ENCODE measurements around the gene EEF1AKMT4. TPM values are rescaled to one million over a fixed set of nuclear protein-coding genes. Genes with fewer than 3 reads are reported as not detected.

EEF1AKMT4 gene
- total and polyA plus RNA-seq, 2 of the 8 experiments (the other 6 are each of a cell fraction or from before 2014, with no cell fraction given), result 9.3 to 30.1 TPM

DNA sequence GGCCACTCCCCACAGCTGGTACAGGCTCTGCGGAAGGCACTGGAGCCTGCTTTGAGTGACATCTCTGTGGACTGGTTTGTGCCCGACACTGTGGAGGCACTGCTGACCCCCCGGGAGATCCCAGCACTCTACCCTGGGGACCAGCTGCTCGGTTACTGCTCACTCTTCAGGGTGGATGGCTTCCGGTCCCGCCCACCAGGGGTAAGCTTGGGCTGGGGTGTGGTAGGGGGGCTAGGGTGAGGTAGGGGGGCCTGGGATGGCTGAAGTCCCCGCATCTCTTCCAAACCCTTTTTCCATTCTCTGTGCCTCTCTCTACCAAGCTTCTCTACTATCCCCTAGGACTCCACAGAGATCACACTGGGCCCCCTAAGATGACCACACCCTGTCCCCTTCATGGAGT lies 12.3 kb upstream of the EEF1AKMT4 start:
- Histone ChIP-seq H3K79me1 (ENCODE audit: low read depth, low read length) (no peaks in the 10 kb centered on the region), H3K9ac (replicated peaks in 1 of 4; ENCODE audit: extremely low read depth in 1 of 4, low read depth in 3 of 4, low read length in 3 of 4) (no peak overlapping the region), H2BK15ac (ENCODE audit: low read length) (no peak overlapping the region; the same call in 1 of the 2 replicates), H2AK5ac (ENCODE audit: low read depth, low read length) (no peak overlapping the region), H3K4me1 (replicated peaks in 1 of 4; ENCODE audit: control insufficient read depth in 3 of 4, insufficient read depth in 4 of 4, low read length in 3 of 4) (peaks cover 0 to 5% (median 1%) of the 10 kb centered on the region in 4 experiments; a peak in 4 of 7 replicates), H2BK5ac (ENCODE audit: low read depth, low read length) (no peak overlapping the region), H2BK20ac (ENCODE audit: low read length) (no peak overlapping the region), H4K8ac (ENCODE audit: extremely low read depth, insufficient read depth, low read length) (no peak overlapping the region), H2BK12ac (ENCODE audit: low read depth, low read length) (0 out of 2 replicates have a peak overlapping the region, but pooled peaks have one; percentile 55), H3K79me2 (ENCODE audit: control insufficient read depth in 1 of 2, insufficient read depth in 2 of 2, low read length in 2 of 2) (no peaks in the 10 kb centered on the region), H4K5ac (ENCODE audit: insufficient read length, low read depth, low read length) (no peak overlapping the region), H3K27me3 (replicated peaks in 1 of 4; ENCODE audit: control insufficient read depth in 3 of 4, extremely low read depth in 1 of 4, insufficient read depth in 3 of 4, low read length in 3 of 4) (peaks cover 0 to 14% (median 9%) of the 10 kb centered on the region in 4 experiments; a peak in 5 of 7 replicates), H3K9me3 (ENCODE audit: insufficient read depth in 2 of 2, low read depth in 1 of 2, low read length in 1 of 2) (no peaks in the 10 kb centered on the region), H3K56ac (replicated peaks; ENCODE audit: insufficient read length, low read depth, low read length) (no peak overlapping the region), H3K4me2 (ENCODE audit: insufficient read depth in 1 of 2, low read depth in 2 of 2, low read length in 2 of 2) (no peak overlapping the region), H2BK120ac (replicated peaks; ENCODE audit: low read depth, low read length) (no peak overlapping the region), H4K20me1 (replicated peaks in 1 of 2; ENCODE audit: control insufficient read depth in 1 of 2, insufficient read depth in 2 of 2, low read length in 2 of 2) (peaks cover 8 to 16% of the 10 kb centered on the region in 2 experiments), H3K14ac (ENCODE audit: insufficient read length) (no peak overlapping the region), H3K23ac (ENCODE audit: insufficient read length) (no peak overlapping the region), H3K4ac (replicated peaks; ENCODE audit: insufficient read length, low read depth, low read length) (no peak overlapping the region), H2AFZ (ENCODE audit: low read length) (no peak overlapping the region), H3K18ac (ENCODE audit: extremely low read depth, low read length) (no peak overlapping the region), H3K23me2 (ENCODE audit: low read depth, low read length) (no peaks in the 10 kb centered on the region; the same call in 1 of the 2 replicates), H3K36me3 (ENCODE audit: control insufficient read depth in 2 of 4, insufficient read depth in 4 of 4, low read length in 3 of 4) (peaks cover 0 to under 1% (median 0%) of the 10 kb centered on the region in 4 experiments; a peak in 2 of 8 replicates), H4K91ac (replicated peaks; ENCODE audit: insufficient read length, low read length) (no peak overlapping the region), H3K27ac (ENCODE audit: low read depth, low read length) (no peak overlapping the region), H3K4me3 (ENCODE audit: extremely low read depth in 1 of 4, insufficient read depth in 2 of 4, low read depth in 3 of 4, low read length in 4 of 4) (no peak overlapping the region)
- WGBS, 2 experiments (ENCODE audit: extremely low coverage in 1 of 2, insufficient coverage in 1 of 2, insufficient read length in 1 of 2, insufficient replicate concordance in 2 of 2, low coverage in 1 of 2, low lambda C conversion rate in 2 of 2, missing lambda C conversion rate in 1 of 2), result 86% methylated on average over 6 of the region's 7 CpGs; no CpG with 5 or more reads in 1 of the 2 experiments
- ChIA-PET CTCF (ENCODE audit: partially characterized antibody) (interaction anchor here (0.6 to 8.9 kb wide), 14 partner anchors 9 to 333 kb away, joined by 3 to 183 read pairs (median 4); partner anchors contain the start of genes CAMK2N2, EEF1AKMT4 and VWA5B2), POLR2A (ENCODE audit: partially characterized antibody) (interaction anchor here (1.0 to 1.7 kb wide), 3 partner anchors 9 to 23 kb away, joined by 5 to 8 read pairs (median 7); partner anchors contain the start of gene EEF1AKMT4)
- DNase-seq (ENCODE audit: low read depth in 1 of 2, low spot score in 2 of 2) (no peak), FAIRE-seq (no peak)
- TF ChIP-seq CBX5 (IDR thresholded peaks at IDR 0.05; ENCODE audit: low read depth, low read length) (no peak), GTF2F1 (IDR thresholded peaks at IDR 0.05; ENCODE audit: borderline replicate concordance, low read depth, low read length) (no peak), EP300 (IDR thresholded peaks at IDR 0.05; ENCODE audit: borderline replicate concordance in 1 of 2, low read depth in 2 of 2, low read length in 2 of 2) (no peak), ZNF274 (IDR thresholded peaks at IDR 0.05; ENCODE audit: borderline replicate concordance, extremely low read depth, low read length) (no peak), HDAC2 (IDR thresholded peaks at IDR 0.05; ENCODE audit: borderline replicate concordance in 1 of 2, low read depth in 2 of 2, low read length in 2 of 2) (no peak), SP2 (IDR thresholded peaks at IDR 0.05; ENCODE audit: low read length) (no peak), CTCF (IDR thresholded peaks at IDR 0.05; ENCODE audit: control extremely low read depth in 1 of 3, insufficient read depth in 1 of 3, low read depth in 1 of 3, low read length in 3 of 3) (no peak), EZH2 (IDR thresholded peaks at IDR 0.05; ENCODE audit: low read depth, low read length, severe bottlenecking) (no peak), BRCA1 (IDR thresholded peaks at IDR 0.05; ENCODE audit: low read depth, low read length) (no peak), TAF7 (optimal IDR thresholded peaks at IDR 0.05; ENCODE audit: borderline replicate concordance, low read depth, low read length) (no peak)

Measured in H1 (cell line).